IPS DF 6.9 (cell line): ENCODE results near the gene KCNQ1.

ENCODE experiments used
- DNase-seq: peaks from one replicate; pipeline ENCODE4 v3.0.0-alpha.2; 2013; ENCODE audit warnings: low read depth, low spot score
- H3K27ac ChIP-seq: one replicate; pipeline ENCODE4 v1.5.1; 2013; ENCODE audit warnings: low read length, control low read depth
- H3K27me3 ChIP-seq: 2 replicates; pipeline ENCODE4 v1.6.1; 2013; ENCODE audit warnings: mild to moderate bottlenecking, low read length; ENCODE audit not compliant: control insufficient read depth, insufficient read depth
- H3K36me3 ChIP-seq: 2 replicates; pipeline ENCODE4 v1.6.1; 2013; ENCODE audit warnings: low read length; ENCODE audit not compliant: control insufficient read depth, insufficient read depth
- H3K4me1 ChIP-seq: 2 replicates; pipeline ENCODE4 v1.6.1; 2013; ENCODE audit warnings: low read length; ENCODE audit not compliant: control insufficient read depth, insufficient read depth
- H3K4me3 ChIP-seq: 2 replicates; pipeline ENCODE4 v1.5.1; 2013; ENCODE audit warnings: mild to moderate bottlenecking, low read length
- H3K9me3 ChIP-seq: 2 replicates; pipeline ENCODE4 v1.6.1; 2013; ENCODE audit warnings: low read length, inconsistent platforms; ENCODE audit not compliant: control insufficient read depth, insufficient read depth
- WGBS: extraction: QIAGEN DNeasy Blood & Tissue Kit; methylation state at CpG from one replicate; pipeline ENCODE4 v1.1.7; 2013; ENCODE audit warnings: mixed read lengths, missing lambda C conversion rate; ENCODE audit not compliant: insufficient read length, insufficient coverage; 5-methylcytosine and 5-hydroxymethylcytosine counted together

Gene KCNQ1

GRCh38 chr11:2518983-2519340, 74.2 kb downstream of the KCNQ1 start:
- no peak for DNase-seq
- Histone ChIP-seq H3K4me3 (no peak overlapping the region), H3K9me3 (no peaks in the 10 kb centered on the region), H3K27ac (no peak overlapping the region), H3K4me1 (no peaks in the 10 kb centered on the region), H3K36me3 (no peaks in the 10 kb centered on the region), H3K27me3 (peaks cover 1% of the 10 kb centered on the region; the same call in 1 of the 2 replicates)
- no CpG with 5 or more reads among the region's 8 CpGs for WGBS

- WGBS = no CpG with 5 or more reads among the region's 2 CpGs
- Histone ChIP-seq H3K4me3 (no peak overlapping the region), H3K9me3 (no peaks in the 10 kb centered on the region), H3K27me3 (peaks cover 3% of the 10 kb centered on the region; the same call in 1 of the 2 replicates), H3K27ac (no peak overlapping the region), H3K4me1 (no peaks in the 10 kb centered on the region), H3K36me3 (no peaks in the 10 kb centered on the region)
- DNase-seq = no peak
Measured at GRCh38 chr11:2519517-2519861, 74.7 kb downstream of the KCNQ1 start.

GRCh38 chr11:2519862-2520735, 75.3 kb downstream of the KCNQ1 start:
- H3K27me3 ChIP-seq = peaks cover 2% of the 10 kb centered on the region; the same call in 1 of the 2 replicates
- no peak for DNase-seq
- WGBS = no CpG with 5 or more reads among the region's 24 CpGs

GRCh38 chr11:2520736-2521035, 75.9 kb downstream of the KCNQ1 start:
- Histone ChIP-seq H3K36me3 (no peaks in the 10 kb centered on the region), H3K9me3 (no peaks in the 10 kb centered on the region), H3K4me3 (no peak overlapping the region), H3K4me1 (no peaks in the 10 kb centered on the region), H3K27me3 (peaks cover 2% of the 10 kb centered on the region; the same call in 1 of the 2 replicates), H3K27ac (no peak overlapping the region)
- no CpG with 5 or more reads among the region's 7 CpGs for WGBS
- no peak for DNase-seq

More at GRCh38 chr11:2519862-2520735, 75.3 kb downstream of the KCNQ1 start:
- no peaks in the 10 kb centered on the region for H3K4me1 ChIP-seq
- H3K9me3 ChIP-seq = no peaks in the 10 kb centered on the region
- H3K27ac ChIP-seq = no peak overlapping the region
- no peaks in the 10 kb centered on the region for H3K36me3 ChIP-seq
- no peak overlapping the region for H3K4me3 ChIP-seq

- Histone ChIP-seq H3K4me3 (no peak overlapping the region), H3K27ac (no peak overlapping the region), H3K27me3 (peaks cover 2% of the 10 kb centered on the region; the same call in 1 of the 2 replicates), H3K4me1 (no peaks in the 10 kb centered on the region), H3K9me3 (no peaks in the 10 kb centered on the region), H3K36me3 (no peaks in the 10 kb centered on the region)
- WGBS = no CpG with 5 or more reads among the region's 26 CpGs
- no peak for DNase-seq
Measured at GRCh38 chr11:2521081-2521732, 76.4 kb downstream of the KCNQ1 start.

GRCh38 chr11:2521733-2522630, 77.2 kb downstream of the KCNQ1 start:
- Histone ChIP-seq H3K27me3 (peaks cover 2% of the 10 kb centered on the region; the same call in 1 of the 2 replicates), H3K36me3 (no peaks in the 10 kb centered on the region), H3K4me1 (no peaks in the 10 kb centered on the region), H3K9me3 (no peaks in the 10 kb centered on the region), H3K4me3 (no peak overlapping the region), H3K27ac (no peak overlapping the region)
- DNase-seq = no peak
- WGBS = no CpG with 5 or more reads among the region's 35 CpGs

- H3K27me3 ChIP-seq = peaks cover 2% of the 10 kb centered on the region; the same call in 1 of the 2 replicates
- no peaks in the 10 kb centered on the region for H3K36me3 ChIP-seq
- DNase-seq = no peak
- no peaks in the 10 kb centered on the region for H3K9me3 ChIP-seq
- H3K4me3 ChIP-seq = no peak overlapping the region
- no peak overlapping the region for H3K27ac ChIP-seq
- WGBS = no CpG with 5 or more reads among the region's 17 CpGs
- H3K4me1 ChIP-seq = no peaks in the 10 kb centered on the region
Measured at GRCh38 chr11:2522631-2523255, 77.9 kb downstream of the KCNQ1 start.

GRCh38 chr11:2523821-2524391, 79.1 kb downstream of the KCNQ1 start:
- no CpG with 5 or more reads among the region's 18 CpGs for WGBS
- H3K27ac ChIP-seq = no peak overlapping the region
- DNase-seq = no peak
- H3K9me3 ChIP-seq = no peaks in the 10 kb centered on the region
- no peaks in the 10 kb centered on the region for H3K4me1 ChIP-seq
- H3K4me3 ChIP-seq = no peak overlapping the region
- no peaks in the 10 kb centered on the region for H3K36me3 ChIP-seq
- peaks cover 2% of the 10 kb centered on the region; the same call in 1 of the 2 replicates for H3K27me3 ChIP-seq

GRCh38 chr11:2524446-2525165, 79.8 kb downstream of the KCNQ1 start:
- no CpG with 5 or more reads among the region's 15 CpGs for WGBS
- H3K27me3 ChIP-seq = peaks cover 2% of the 10 kb centered on the region; the same call in 1 of the 2 replicates
- H3K4me3 ChIP-seq = no peak overlapping the region
- no peak for DNase-seq
- H3K9me3 ChIP-seq = no peaks in the 10 kb centered on the region
- H3K4me1 ChIP-seq = no peaks in the 10 kb centered on the region
- H3K36me3 ChIP-seq = no peaks in the 10 kb centered on the region
- no peak overlapping the region for H3K27ac ChIP-seq
